ENCODE results near the gene ANK3. TPM values are rescaled to one million over a fixed set of nuclear protein-coding genes. Genes with fewer than 3 reads are reported as not detected.

ANK3 gene
- total RNA-seq, 4 donors from 2014 or later = 34.8 to 91.3 (median 56.7) TPM

- H3K4me3 ChIP-seq = no peak overlapping the region
- intact Hi-C loops (cut with DNase I; ENCODE audit: low total_unique reads) = no loop called here
- H3K36me3 ChIP-seq = no peaks in the 10 kb centered on the region
- no peaks in the 10 kb centered on the region for H3K4me1 ChIP-seq
- no peak for DNase-seq
- H3K9me3 ChIP-seq = no peaks in the 10 kb centered on the region
- no peaks in the 10 kb centered on the region for H3K27me3 ChIP-seq
- no peak overlapping the region for H3K27ac ChIP-seq
- TF ChIP-seq, protein P1, sequence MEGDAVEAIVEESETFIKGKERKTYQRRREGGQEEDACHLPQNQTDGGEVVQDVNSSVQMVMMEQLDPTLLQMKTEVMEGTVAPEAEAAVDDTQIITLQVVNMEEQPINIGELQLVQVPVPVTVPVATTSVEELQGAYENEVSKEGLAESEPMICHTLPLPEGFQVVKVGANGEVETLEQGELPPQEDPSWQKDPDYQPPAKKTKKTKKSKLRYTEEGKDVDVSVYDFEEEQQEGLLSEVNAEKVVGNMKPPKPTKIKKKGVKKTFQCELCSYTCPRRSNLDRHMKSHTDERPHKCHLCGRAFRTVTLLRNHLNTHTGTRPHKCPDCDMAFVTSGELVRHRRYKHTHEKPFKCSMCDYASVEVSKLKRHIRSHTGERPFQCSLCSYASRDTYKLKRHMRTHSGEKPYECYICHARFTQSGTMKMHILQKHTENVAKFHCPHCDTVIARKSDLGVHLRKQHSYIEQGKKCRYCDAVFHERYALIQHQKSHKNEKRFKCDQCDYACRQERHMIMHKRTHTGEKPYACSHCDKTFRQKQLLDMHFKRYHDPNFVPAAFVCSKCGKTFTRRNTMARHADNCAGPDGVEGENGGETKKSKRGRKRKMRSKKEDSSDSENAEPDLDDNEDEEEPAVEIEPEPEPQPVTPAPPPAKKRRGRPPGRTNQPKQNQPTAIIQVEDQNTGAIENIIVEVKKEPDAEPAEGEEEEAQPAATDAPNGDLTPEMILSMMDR (IDR thresholded peaks at IDR 0.05) = no peak
- TF ChIP-seq POLR2A (IDR thresholded peaks at IDR 0.05) = no peak
These were observed 118.2 kb downstream of the ANK3 start for GRCh38 chr10:60271319-60272040.

DNA sequence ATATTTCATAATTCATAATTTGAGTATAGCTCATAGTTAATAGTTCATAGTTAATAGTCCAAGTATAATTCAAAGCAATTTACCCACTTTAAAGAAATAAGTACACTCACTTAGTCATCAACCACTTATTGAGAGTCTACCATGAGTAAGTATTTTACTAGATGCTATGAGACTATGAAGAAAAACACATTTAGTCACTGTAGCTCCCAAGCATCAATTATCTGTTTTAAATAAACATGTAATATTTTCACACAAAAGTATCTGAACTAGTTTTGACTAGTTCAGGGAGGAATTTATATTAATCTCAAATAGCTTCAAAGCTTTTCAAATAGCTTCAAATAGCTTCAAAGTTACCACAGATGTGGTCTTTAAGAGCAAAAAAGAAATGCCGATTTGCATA lies 119.2 kb downstream of the ANK3 start:
- intact Hi-C loops (cut with DNase I; ENCODE audit: low total_unique reads) = no loop called here
- no peaks in the 10 kb centered on the region for H3K36me3 ChIP-seq
- no peak for DNase-seq
- TF ChIP-seq, protein P1 (IDR thresholded peaks at IDR 0.05) = no peak
- no peak for TF ChIP-seq POLR2A (IDR thresholded peaks at IDR 0.05)
- H3K9me3 ChIP-seq = no peaks in the 10 kb centered on the region
- H3K4me1 ChIP-seq = no peaks in the 10 kb centered on the region
- no peak overlapping the region for H3K4me3 ChIP-seq
- H3K27me3 ChIP-seq = no peaks in the 10 kb centered on the region
- no peak overlapping the region for H3K27ac ChIP-seq

- TF ChIP-seq, protein P1 (IDR thresholded peaks at IDR 0.05) = no peak
- TF ChIP-seq POLR2A (IDR thresholded peaks at IDR 0.05) = no peak
- intact Hi-C loops (cut with DNase I; ENCODE audit: low total_unique reads) = no loop called here
- Histone ChIP-seq H3K4me3 (no peak overlapping the region), H3K4me1 (no peaks in the 10 kb centered on the region), H3K27ac (no peak overlapping the region), H3K27me3 (no peaks in the 10 kb centered on the region), H3K36me3 (no peaks in the 10 kb centered on the region), H3K9me3 (no peaks in the 10 kb centered on the region)
- DNase-seq = no peak
These were observed 121.9 kb downstream of the ANK3 start for GRCh38 chr10:60267802-60268201.

DNA sequence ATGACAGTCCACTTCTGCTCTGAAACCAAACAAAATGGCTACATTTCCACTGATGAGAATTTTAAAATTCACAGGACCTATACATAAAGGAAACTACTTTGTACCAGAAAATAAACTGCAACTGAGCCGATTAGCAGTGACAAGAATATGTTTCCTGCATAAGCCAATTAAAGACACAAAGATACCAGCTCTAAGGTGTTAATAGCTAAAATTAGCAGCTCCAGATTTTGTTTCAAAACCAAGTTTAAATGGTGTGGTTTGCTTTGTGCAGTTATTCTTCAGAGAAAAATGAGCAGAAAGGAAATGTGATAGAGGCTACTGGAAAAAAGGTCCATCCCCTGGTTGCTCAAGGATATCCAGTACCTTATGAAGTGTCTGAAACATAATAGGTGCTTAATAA lies 123.2 kb downstream of the ANK3 start:
- Histone ChIP-seq H3K36me3 (no peaks in the 10 kb centered on the region), H3K9me3 (no peaks in the 10 kb centered on the region), H3K27me3 (no peaks in the 10 kb centered on the region), H3K27ac (no peak overlapping the region), H3K4me3 (no peak overlapping the region), H3K4me1 (no peaks in the 10 kb centered on the region)
- no peak for TF ChIP-seq POLR2A (IDR thresholded peaks at IDR 0.05)
- TF ChIP-seq, protein P1 (IDR thresholded peaks at IDR 0.05) = no peak
- intact Hi-C loops (cut with DNase I; ENCODE audit: low total_unique reads) = no loop called here
- no peak for DNase-seq

DNA sequence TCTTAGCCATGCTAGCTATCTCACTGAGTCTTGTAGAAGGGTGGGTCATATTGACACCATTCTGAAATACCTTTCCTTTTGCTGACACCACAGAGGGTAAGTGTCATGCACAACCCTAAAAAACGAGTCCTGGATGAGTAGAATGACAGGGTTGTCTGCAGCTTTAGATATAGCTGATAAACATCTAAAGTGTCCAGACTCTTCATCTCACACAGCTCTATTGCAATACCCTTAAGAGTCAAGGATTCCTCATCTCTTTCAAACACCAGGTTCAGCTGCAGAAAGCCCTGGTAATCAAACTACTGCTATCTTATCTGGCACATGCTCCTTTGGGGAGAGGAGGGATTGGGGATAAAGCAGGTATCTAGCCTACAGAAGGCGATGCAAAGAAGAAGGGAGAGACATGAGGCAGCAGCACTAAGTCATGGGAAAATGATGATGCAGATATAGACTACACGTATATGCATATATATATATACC lies 127.0 kb downstream of the ANK3 start:
- no peak for DNase-seq
- Histone ChIP-seq H3K36me3 (no peaks in the 10 kb centered on the region), H3K4me1 (no peaks in the 10 kb centered on the region), H3K9me3 (no peaks in the 10 kb centered on the region), H3K4me3 (no peak overlapping the region), H3K27me3 (no peaks in the 10 kb centered on the region), H3K27ac (no peak overlapping the region)
- intact Hi-C loops (cut with DNase I; ENCODE audit: low total_unique reads) = no loop called here
- no peak for TF ChIP-seq POLR2A (IDR thresholded peaks at IDR 0.05)
- TF ChIP-seq, protein P1 (IDR thresholded peaks at IDR 0.05) = no peak

All from uterus (tissue), 4 donors.